Thymus (tissue), 11 donors: ENCODE results near the gene TAF4B. TPM values are rescaled to one million over a fixed set of nuclear protein-coding genes. Genes with fewer than 3 reads are reported as not detected.

ENCODE experiments used
- DNase-seq, 9 donors: peaks; one replicate each; pipeline ENCODE4 v3.0.0-alpha.2; 2013; ENCODE audit warnings: low spot score in 9 of 9, low read depth in 6 of 9, missing footprints in 1 of 9
- H3K27ac ChIP-seq, 2 donors: one replicate each; pipeline ENCODE4 v1.5.1; 2013; ENCODE audit warnings: control low read depth in 1 of 2, low read depth in 1 of 2, low read length in 1 of 2, mild to moderate bottlenecking in 1 of 2, moderate library complexity in 1 of 2
- H3K27me3 ChIP-seq, 2 donors: one replicate each; pipeline ENCODE4 v1.5.1; 2013; ENCODE audit warnings: low read length in 1 of 2; ENCODE audit not compliant: control insufficient read depth in 2 of 2, insufficient read depth in 1 of 2
- H3K36me3 ChIP-seq, 2 donors: one replicate each; pipeline ENCODE4 v1.5.1; 2013; ENCODE audit warnings: low read length in 1 of 2, mild to moderate bottlenecking in 1 of 2, moderate library complexity in 1 of 2; ENCODE audit not compliant: control insufficient read depth in 2 of 2, insufficient read depth in 2 of 2
- H3K4me1 ChIP-seq, 2 donors: one replicate each; pipeline ENCODE4 v1.5.1; 2013; ENCODE audit warnings: low read length in 2 of 2; ENCODE audit not compliant: control insufficient read depth in 2 of 2, insufficient read depth in 2 of 2
- H3K4me3 ChIP-seq, 2 donors: one replicate each; pipeline ENCODE4 v1.5.1; 2013; ENCODE audit warnings: low read length in 2 of 2, control low read depth in 1 of 2, mild to moderate bottlenecking in 1 of 2
- H3K9me3 ChIP-seq, 2 donors: one replicate each; pipeline ENCODE4 v1.5.1; 2013; ENCODE audit warnings: low read length in 1 of 2, mild to moderate bottlenecking in 1 of 2; ENCODE audit not compliant: control insufficient read depth in 2 of 2, insufficient read depth in 1 of 2
- WGBS: extraction: QIAGEN DNeasy Blood & Tissue Kit; methylation state at CpG from one replicate; pipeline ENCODE4 v1.1.7; 2013; 5-methylcytosine and 5-hydroxymethylcytosine counted together
- polyA plus RNA-seq: library from polyadenylated mRNA; stranded (reverse); fragments of 200-250 nt; gene quantifications from one replicate; pipeline ENCODE4 v1.2.3, GENCODE V29; 2013
- total RNA-seq: library from RNA; stranded (reverse); fragments of 120-200 nt; gene quantifications from one replicate; pipeline ENCODE4 v1.2.4, GENCODE V29; 2013
- donor health status: healthy.

The TAF4B gene
- total and polyA plus RNA-seq, 2 donors: 6.8 to 7.5 TPM

GRCh38 chr18:26421503-26421902 is 195.3 kb downstream of the TAF4B start:
- H3K27ac ChIP-seq: no peak overlapping the region
- no peak for DNase-seq
- no peaks in the 10 kb centered on the region for H3K4me1 ChIP-seq
- H3K27me3 ChIP-seq: no peaks in the 10 kb centered on the region
- H3K9me3 ChIP-seq: no peaks in the 10 kb centered on the region
- no peaks in the 10 kb centered on the region for H3K36me3 ChIP-seq
- 96% methylated on average over 6 of the region's 6 CpGs for WGBS
- no peak overlapping the region for H3K4me3 ChIP-seq

GRCh38 chr18:26421931-26422330 is 195.7 kb downstream of the TAF4B start:
- H3K4me1 ChIP-seq: no peaks in the 10 kb centered on the region
- no peak overlapping the region for H3K27ac ChIP-seq
- no peak for DNase-seq
- no peaks in the 10 kb centered on the region for H3K9me3 ChIP-seq
- 95% methylated on average over 9 of the region's 9 CpGs for WGBS
- H3K27me3 ChIP-seq: no peaks in the 10 kb centered on the region
- no peak overlapping the region for H3K4me3 ChIP-seq
- no peaks in the 10 kb centered on the region for H3K36me3 ChIP-seq

GRCh38 chr18:26422472-26423162 is 196.4 kb downstream of the TAF4B start:
- no peaks in the 10 kb centered on the region for H3K4me1 ChIP-seq
- no peak overlapping the region for H3K27ac ChIP-seq
- no peaks in the 10 kb centered on the region for H3K36me3 ChIP-seq
- no peaks in the 10 kb centered on the region for H3K9me3 ChIP-seq
- 97% methylated on average over 6 of the region's 6 CpGs for WGBS
- no peak for DNase-seq
- H3K27me3 ChIP-seq: no peaks in the 10 kb centered on the region
- H3K4me3 ChIP-seq: no peak overlapping the region

GRCh38 chr18:26424428-26425147 is 198.3 kb downstream of the TAF4B start:
- H3K36me3 ChIP-seq: no peaks in the 10 kb centered on the region
- no peaks in the 10 kb centered on the region for H3K27me3 ChIP-seq
- no peaks in the 10 kb centered on the region for H3K9me3 ChIP-seq
- no peak overlapping the region for H3K4me3 ChIP-seq
- no peak overlapping the region for H3K27ac ChIP-seq
- DNase-seq: no peak
- 86% methylated on average over 4 of the region's 4 CpGs for WGBS
- H3K4me1 ChIP-seq: no peaks in the 10 kb centered on the region

GRCh38 chr18:26425148-26425531 is 198.9 kb downstream of the TAF4B start:
- Histone ChIP-seq H3K36me3 (no peaks in the 10 kb centered on the region), H3K4me3 (no peak overlapping the region), H3K4me1 (no peaks in the 10 kb centered on the region), H3K9me3 (no peaks in the 10 kb centered on the region), H3K27ac (no peak overlapping the region), H3K27me3 (no peaks in the 10 kb centered on the region)
- DNase-seq: no peak
- 93% methylated on average over 5 of the region's 5 CpGs for WGBS

GRCh38 chr18:26429535-26430226 is 203.4 kb downstream of the TAF4B start:
- H3K27ac ChIP-seq: no peak overlapping the region
- no peak overlapping the region for H3K4me3 ChIP-seq
- no peak for DNase-seq
- 86% methylated on average over 5 of the region's 5 CpGs for WGBS
- no peaks in the 10 kb centered on the region for H3K9me3 ChIP-seq
- H3K27me3 ChIP-seq: no peaks in the 10 kb centered on the region
- H3K4me1 ChIP-seq: no peaks in the 10 kb centered on the region
- no peaks in the 10 kb centered on the region for H3K36me3 ChIP-seq

- 96% methylated on average over 5 of the region's 5 CpGs for WGBS
- Histone ChIP-seq H3K4me3 (no peak overlapping the region), H3K27ac (no peak overlapping the region), H3K27me3 (peaks cover 0 to 2% of the 10 kb centered on the region in 2 donors), H3K4me1 (no peaks in the 10 kb centered on the region), H3K36me3 (no peaks in the 10 kb centered on the region), H3K9me3 (no peaks in the 10 kb centered on the region)
- DNase-seq: no peak
These were observed 206.6 kb downstream of the TAF4B start for GRCh38 chr18:26432651-26433424.

GRCh38 chr18:26434887-26435286 is 208.6 kb downstream of the TAF4B start:
- DNase-seq: no peak
- no peaks in the 10 kb centered on the region for H3K4me1 ChIP-seq
- no peaks in the 10 kb centered on the region for H3K9me3 ChIP-seq
- no peak overlapping the region for H3K4me3 ChIP-seq
- peaks cover 0 to 2% of the 10 kb centered on the region in 2 donors for H3K27me3 ChIP-seq
- WGBS: over 99% methylated on average over 2 of the region's 2 CpGs
- H3K27ac ChIP-seq: no peak overlapping the region
- H3K36me3 ChIP-seq: no peaks in the 10 kb centered on the region
